HEK293T (cell line): ENCODE data around the gene ZNF536.

ENCODE experiments used
- CTCF ChIA-PET: fragments of 350-600 bp; formaldehyde crosslinking; extraction: SDS; loops from one replicate; lab custom pipeline; 2021; ENCODE audit warnings: antibody characterized with exemption, inconsistent platforms; lab: Yijun Ruan, JAX
- POLR2A ChIA-PET: fragments of 350-600 bp; formaldehyde crosslinking; extraction: SDS; loops from one replicate; lab custom pipeline; 2020; ENCODE audit warnings: antibody characterized with exemption, inconsistent platforms; lab: Yijun Ruan, JAX
- DNase-seq: peaks from one replicate; pipeline ENCODE4 v3.0.0; 2012; ENCODE audit warnings: mixed read lengths; ENCODE audit errors: extremely low spot score
- ARNT ChIP-seq: fragments of 450-650 bp; IDR thresholded peaks from 2 replicates; pipeline ENCODE4 v1.6.1; 2017; ENCODE audit warnings: mild to moderate bottlenecking
- BHLHE40 ChIP-seq: fragments of 450-650 bp; IDR thresholded peaks from 2 replicates; pipeline ENCODE4 v1.6.1; 2016; ENCODE audit warnings: mild to moderate bottlenecking, moderate library complexity, borderline replicate concordance
- CTBP1 ChIP-seq: fragments of 450-650 bp; IDR thresholded peaks from 2 replicates; pipeline ENCODE4 v1.6.1; 2016; ENCODE audit warnings: borderline replicate concordance
- ELF4 ChIP-seq: fragments of 450-650 bp; IDR thresholded peaks from 2 replicates; pipeline ENCODE4 v1.6.1; 2017; ENCODE audit warnings: antibody characterized with exemption
- FOXA1 ChIP-seq: fragments of 450-650 bp; IDR thresholded peaks from 2 replicates; pipeline ENCODE4 v1.6.1; 2016; ENCODE audit warnings: mild to moderate bottlenecking
- FOXK2 ChIP-seq: fragments of 450-650 bp; IDR thresholded peaks from 2 replicates; pipeline ENCODE4 v1.6.1; 2016; ENCODE audit warnings: mild to moderate bottlenecking
- FOXM1 ChIP-seq: fragments of 450-650 bp; IDR thresholded peaks from 2 replicates; pipeline ENCODE4 v1.6.1; 2017; ENCODE audit warnings: mild to moderate bottlenecking, borderline replicate concordance
- HDGF ChIP-seq: fragments of 450-650 bp; IDR thresholded peaks from 2 replicates; pipeline ENCODE4 v1.6.1; 2017; ENCODE audit warnings: antibody characterized with exemption, borderline replicate concordance
- L3MBTL2 ChIP-seq: fragments of 450-650 bp; conservative IDR thresholded peaks from 2 replicates; pipeline ENCODE4 v1.6.1; 2016; ENCODE audit warnings: mild to moderate bottlenecking
- LEF1 ChIP-seq: fragments of 450-650 bp; IDR thresholded peaks from 2 replicates; pipeline ENCODE4 v1.6.1; 2017; ENCODE audit warnings: mild to moderate bottlenecking, borderline replicate concordance
- NFRKB ChIP-seq: fragments of 450-650 bp; IDR thresholded peaks from 2 replicates; pipeline ENCODE4 v1.6.1; 2016; ENCODE audit warnings: mild to moderate bottlenecking, moderate library complexity
- SP1 ChIP-seq: fragments of 450-650 bp; IDR thresholded peaks from 2 replicates; pipeline ENCODE4 v1.6.1; 2017
- SUZ12 ChIP-seq: fragments of 450-650 bp; IDR thresholded peaks from 2 replicates; pipeline ENCODE4 v1.6.1; 2016; ENCODE audit warnings: mild to moderate bottlenecking
- TARDBP ChIP-seq: fragments of 450-650 bp; IDR thresholded peaks from 2 replicates; pipeline ENCODE4 v1.6.1; 2016
- ZNF384 ChIP-seq: fragments of 450-650 bp; IDR thresholded peaks from 2 replicates; pipeline ENCODE4 v1.6.1; 2016
- TF ChIP-seq, protein P1 (sequence below): fragments of 450-650 bp; IDR thresholded peaks from 2 replicates; pipeline ENCODE4 v1.6.1; 2016

ZNF536 gene

DNA sequence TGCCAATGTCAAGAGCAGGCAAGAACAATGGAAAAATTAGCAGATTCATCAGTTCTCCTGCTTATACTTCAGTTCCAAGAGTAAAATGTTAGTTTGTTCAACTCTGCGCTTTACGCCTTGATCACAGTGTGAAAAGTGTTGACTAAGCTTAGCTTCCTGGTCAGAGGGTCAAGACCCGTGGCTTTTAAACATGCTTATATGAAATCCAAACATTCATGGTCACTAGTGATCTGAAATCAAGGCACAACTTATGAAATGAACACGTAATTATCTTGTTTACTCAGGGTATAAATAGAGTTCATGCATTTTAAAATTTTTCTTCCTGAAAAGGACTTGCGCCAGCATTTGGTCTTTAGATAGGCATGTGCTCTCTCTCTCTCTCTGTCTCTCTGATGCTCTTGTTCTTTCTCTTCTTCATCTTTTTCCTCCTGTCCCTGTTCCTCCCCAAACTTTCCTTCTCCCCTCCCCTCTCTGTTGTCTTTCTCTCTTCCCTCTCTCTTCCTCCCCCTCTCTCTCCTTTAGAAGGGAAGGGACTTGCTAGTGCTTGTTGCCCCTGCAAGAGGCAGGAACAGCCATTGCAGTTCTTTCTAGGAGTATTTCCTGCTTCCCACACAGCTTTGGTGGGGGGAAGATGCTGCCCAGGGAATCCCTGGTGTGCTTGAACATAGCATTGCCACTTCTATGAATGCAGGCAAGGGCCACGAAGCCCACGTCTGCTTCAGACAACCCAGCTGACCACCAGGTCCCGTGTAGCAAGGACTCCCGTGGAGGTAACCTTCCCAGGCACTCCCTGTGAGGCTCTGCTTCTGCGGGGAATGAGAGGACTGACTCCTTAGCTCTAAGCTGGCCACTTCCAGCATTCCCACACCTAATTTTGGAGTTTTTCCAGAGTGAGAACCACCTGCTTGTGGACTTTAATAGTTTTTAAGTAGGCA is 7.1 kb upstream of the ZNF536 start:
- TF ChIP-seq NFRKB (no peak), TARDBP (no peak), FOXM1 (no peak), LEF1 (no peak), FOXK2 (no peak), HDGF (no peak), FOXA1 (no peak), ZNF384 (no peak), ELF4 (no peak), SUZ12 (no peak), SP1 (no peak), CTBP1 (no peak), ARNT (no peak)
- TF ChIP-seq, protein P1, sequence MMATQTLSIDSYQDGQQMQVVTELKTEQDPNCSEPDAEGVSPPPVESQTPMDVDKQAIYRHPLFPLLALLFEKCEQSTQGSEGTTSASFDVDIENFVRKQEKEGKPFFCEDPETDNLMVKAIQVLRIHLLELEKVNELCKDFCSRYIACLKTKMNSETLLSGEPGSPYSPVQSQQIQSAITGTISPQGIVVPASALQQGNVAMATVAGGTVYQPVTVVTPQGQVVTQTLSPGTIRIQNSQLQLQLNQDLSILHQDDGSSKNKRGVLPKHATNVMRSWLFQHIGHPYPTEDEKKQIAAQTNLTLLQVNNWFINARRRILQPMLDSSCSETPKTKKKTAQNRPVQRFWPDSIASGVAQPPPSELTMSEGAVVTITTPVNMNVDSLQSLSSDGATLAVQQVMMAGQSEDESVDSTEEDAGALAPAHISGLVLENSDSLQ: no peak
- POLR2A ChIA-PET: no interaction called here
- CTCF ChIA-PET: no interaction called here
- no peak for DNase-seq

DNA sequence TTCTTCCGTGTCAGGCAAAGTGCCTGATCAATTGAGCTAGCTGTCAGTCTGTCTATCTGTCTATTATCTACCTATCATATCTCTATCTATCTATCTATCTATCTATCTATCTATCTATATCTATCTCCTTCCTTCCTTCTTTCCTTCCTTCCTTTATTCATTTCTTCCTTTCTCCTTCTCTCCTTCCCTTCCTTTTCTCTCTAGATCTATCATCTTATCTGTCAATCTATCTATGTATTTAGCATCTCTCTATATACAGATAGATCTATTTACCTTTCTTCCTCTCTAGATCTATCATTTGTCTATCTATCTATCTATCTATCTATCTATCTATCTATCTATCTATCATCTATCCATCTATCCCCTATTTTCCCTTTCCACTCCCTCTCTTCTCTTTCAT is 5.9 kb upstream of the ZNF536 start:
- TF ChIP-seq ZNF384 (no peak), FOXM1 (no peak), FOXK2 (no peak), FOXA1 (no peak), TARDBP (no peak), SUZ12 (no peak), ELF4 (no peak), NFRKB (no peak), ARNT (no peak), BHLHE40 (no peak), CTBP1 (no peak), SP1 (no peak), L3MBTL2 (no peak)
- TF ChIP-seq, protein P1: no peak
- POLR2A ChIA-PET: no interaction called here
- DNase-seq: no peak
- CTCF ChIA-PET: no interaction called here

DNA sequence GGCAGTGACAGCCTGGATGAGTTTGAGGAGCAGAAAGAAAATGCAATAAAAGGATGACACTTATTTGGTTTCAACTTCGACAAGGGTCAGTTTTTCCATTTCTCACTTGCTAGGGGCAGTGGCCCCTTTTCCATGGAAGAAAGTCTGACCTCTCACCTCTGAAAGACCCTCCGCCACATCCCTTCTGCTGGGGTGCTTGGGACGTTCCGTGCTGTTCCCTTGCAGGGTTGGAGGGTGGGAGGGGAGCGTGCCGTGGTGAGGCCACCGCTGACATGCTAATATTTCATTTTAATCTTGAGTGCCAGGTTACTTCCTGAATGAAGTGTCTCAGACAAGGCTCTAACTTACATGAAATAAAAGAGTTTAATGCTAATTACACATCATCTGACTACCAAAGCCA is 5.2 kb upstream of the ZNF536 start:
- ChIA-PET CTCF (no interaction called here), POLR2A (no interaction called here)
- DNase-seq: no peak
- TF ChIP-seq, protein P1: no peak
- TF ChIP-seq ZNF384 (no peak), ARNT (no peak), TARDBP (no peak), CTBP1 (no peak)

DNA sequence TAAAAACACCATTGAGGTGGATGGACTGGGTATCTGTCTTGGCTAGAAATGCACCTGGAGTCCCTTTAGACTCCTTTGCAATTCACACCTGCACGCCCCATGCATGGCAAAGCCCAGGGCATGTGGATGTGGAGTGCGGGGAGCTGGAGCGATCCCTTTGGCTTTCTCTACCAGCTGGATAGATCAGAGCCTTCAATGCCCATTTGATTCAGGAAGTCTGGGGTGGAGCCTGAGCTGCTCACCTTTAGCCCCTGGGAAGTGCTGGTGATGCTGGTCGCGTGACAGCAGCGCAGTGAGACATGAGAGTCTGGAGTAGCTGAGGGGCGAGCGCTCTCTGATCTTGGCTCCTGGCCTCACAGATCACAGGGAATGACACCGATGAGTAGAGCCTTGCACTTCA is 4.8 kb upstream of the ZNF536 start:
- no peak for TF ChIP-seq FOXK2
- TF ChIP-seq FOXA1: no peak
- no peak for TF ChIP-seq HDGF
- TF ChIP-seq SUZ12: no peak
- TF ChIP-seq ZNF384: no peak
- TF ChIP-seq BHLHE40: no peak
- no peak for TF ChIP-seq CTBP1
- no peak for TF ChIP-seq LEF1
- no peak for DNase-seq
- POLR2A ChIA-PET: no interaction called here
- CTCF ChIA-PET: no interaction called here

DNA sequence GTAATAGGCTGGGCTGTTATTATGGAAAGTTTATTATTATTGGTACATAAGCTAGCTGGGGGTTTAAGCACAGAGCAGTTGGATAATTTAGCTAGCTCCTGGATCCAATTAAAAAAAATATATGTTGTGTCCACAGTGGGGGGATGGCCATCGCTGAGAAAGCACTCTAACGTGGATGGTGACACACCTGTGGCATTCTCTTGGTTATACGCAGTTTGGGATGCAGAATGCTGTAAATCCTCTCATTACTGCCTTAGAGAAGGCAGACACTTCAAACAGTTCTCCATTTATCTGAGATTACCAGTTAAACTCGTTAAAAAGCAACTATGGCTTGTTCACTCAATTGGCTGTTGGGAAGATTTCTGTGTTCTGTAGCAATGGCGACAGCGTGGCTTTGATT is 2.4 kb upstream of the ZNF536 start:
- CTCF ChIA-PET: interaction anchor here (0.6 kb wide), 1 partner anchor 10 kb away, joined by 7 read pairs; no protein-coding TSS in a partner anchor

More for the DNA sequence above, 2.4 kb upstream of the ZNF536 start:
- TF ChIP-seq FOXK2 (no peak), TARDBP (no peak), SUZ12 (no peak), ZNF384 (no peak)
- TF ChIP-seq, protein P1: no peak
- no peak for DNase-seq
- POLR2A ChIA-PET: no interaction called here
